OCI-LY7 (cell line): ENCODE data around the gene FGF18. TPM values are rescaled to one million over a fixed set of nuclear protein-coding genes. Genes with fewer than 3 reads are reported as not detected.

Source experiments
- BruUV-seq: library from RNA; stranded (reverse); fragments of 400-500 nt; replicated peaks from 2 replicates; lab custom pipeline; 2021; lab: Mats Ljungman, UMichigan
- CTCF ChIA-PET: fragments of 300-600 bp; sonication (Branson Sonifier 250); formaldehyde crosslinking; loops from one replicate; lab custom pipeline; 2022; ENCODE audit warnings: antibody characterized with exemption; ENCODE audit not compliant: unreplicated experiment; lab: Charles Lee
- POLR2A ChIA-PET: fragments of 300-600 bp; sonication (Branson Sonifier 250); formaldehyde crosslinking; loops from one replicate; lab custom pipeline; 2022; ENCODE audit warnings: antibody characterized with exemption; lab: Charles Lee
- DNase-seq: peaks from one replicate; pipeline ENCODE4 v3.0.0-alpha.2; 2015; ENCODE audit warnings: low spot score
- H2AFZ ChIP-seq: fragments of 200-600 bp; sonication (generic), shearing (Covaris generic); 2 replicates; pipeline ENCODE4 v1.6.1; 2014; ENCODE audit warnings: mild to moderate bottlenecking, antibody characterized with exemption, low read length, moderate library complexity
- H3K27ac ChIP-seq: fragments of 200-600 bp; sonication (generic); 2 replicates; pipeline ENCODE4 v1.5.1; 2014; ENCODE audit warnings: mixed run types, low read depth, mild to moderate bottlenecking, moderate library complexity, low read length, inconsistent platforms; ENCODE audit not compliant: poor library complexity, severe bottlenecking
- H3K36me3 ChIP-seq: fragments of 200-600 bp; sonication (generic); 2 replicates; pipeline ENCODE4 v1.6.1; 2014; ENCODE audit warnings: mild to moderate bottlenecking, antibody characterized with exemption, low read length, moderate library complexity, mixed read lengths; ENCODE audit not compliant: insufficient read depth
- H3K4me1 ChIP-seq: fragments of 200-600 bp; sonication (generic); 2 replicates; pipeline ENCODE4 v1.5.1; 2014; ENCODE audit warnings: mild to moderate bottlenecking, low read length; ENCODE audit not compliant: insufficient read depth, poor library complexity, severe bottlenecking
- H3K4me2 ChIP-seq: fragments of 200-600 bp; sonication (generic); 2 replicates; pipeline ENCODE4 v1.6.1; 2014; ENCODE audit warnings: mild to moderate bottlenecking, low read length
- H3K4me3 ChIP-seq: fragments of 200-600 bp; sonication (generic); 2 replicates; pipeline ENCODE4 v1.5.1; 2014; ENCODE audit warnings: mild to moderate bottlenecking, low read depth, low read length; ENCODE audit not compliant: poor library complexity, severe bottlenecking
- H3K79me2 ChIP-seq: fragments of 200-600 bp; sonication (generic); 2 replicates; pipeline ENCODE4 v1.6.1; 2016; ENCODE audit warnings: low read depth, mild to moderate bottlenecking, low read length, moderate library complexity, mixed read lengths; ENCODE audit not compliant: insufficient read depth
- H3K9me2 ChIP-seq: fragments of 200-600 bp; sonication (generic); 2 replicates; pipeline ENCODE4 v1.6.1; 2016; ENCODE audit warnings: mild to moderate bottlenecking, low read length, mixed read lengths; ENCODE audit not compliant: insufficient read depth
- H3K9me3 ChIP-seq: fragments of 200-600 bp; sonication (generic); 2 replicates; pipeline ENCODE4 v1.6.1; 2014; ENCODE audit warnings: mild to moderate bottlenecking, mixed run types, low read length, mixed read lengths
- H4K20me1 ChIP-seq: fragments of 200-600 bp; sonication (generic); 2 replicates; pipeline ENCODE4 v1.6.1; 2014; ENCODE audit warnings: mild to moderate bottlenecking, antibody characterized with exemption, low read length, moderate library complexity, mixed read lengths; ENCODE audit not compliant: insufficient read depth
- CTCF ChIP-seq: fragments of 200-600 bp; sonication (generic); conservative IDR thresholded peaks from 2 replicates; pipeline ENCODE4 v1.5.1; 2014; ENCODE audit warnings: mild to moderate bottlenecking, antibody characterized with exemption, low read length, moderate library complexity, mixed read lengths
- EZH2phosphoT487 ChIP-seq: fragments of 200-600 bp; sonication (generic); IDR thresholded peaks from 2 replicates; pipeline ENCODE4 v1.6.1; 2018; ENCODE audit warnings: low read depth, borderline replicate concordance, mild to moderate bottlenecking, mixed run types, antibody characterized with exemption, low read length, moderate library complexity, mixed read lengths
- intact Hi-C: fragments of 100-400 bp; cut with micrococcal nuclease; formaldehyde crosslinking; loops from one replicate; pipeline ENCODE4 v1.10.0; 2022; ENCODE audit not compliant: unreplicated experiment
- total RNA-seq, 2 experiments: library from RNA; depleted of rRNA in 1 of 2; stranded (reverse); fragments of >200 nt in 1 of 2; shearing (Covaris generic) in 1 of 2; gene quantifications; 2 replicates each; pipeline ENCODE4 v1.2.3, GENCODE V29; 2014 to 2022

FGF18 gene
- total RNA-seq, 2 experiments from 2014 or later, result 0.16 TPM; not detected in 1

- Histone ChIP-seq H3K9me2 (no peaks in the 10 kb centered on the region), H3K9me3 (no peaks in the 10 kb centered on the region), H3K4me3 (no peak overlapping the region), H3K79me2 (no peaks in the 10 kb centered on the region), H3K4me1 (no peaks in the 10 kb centered on the region), H2AFZ (no peak overlapping the region), H3K36me3 (no peaks in the 10 kb centered on the region), H4K20me1 (no peaks in the 10 kb centered on the region), H3K4me2 (no peak overlapping the region), H3K27ac (no peak overlapping the region)
- intact Hi-C loops, result no loop called here
- CTCF ChIA-PET, result no interaction called here
- POLR2A ChIA-PET, result no interaction called here
- DNase-seq, result no peak
- TF ChIP-seq CTCF (no peak), EZH2phosphoT487 (no peak)
- BruUV-seq, result no TSS peak
Measured at GRCh38 chr5:171467107-171467506, 47.7 kb downstream of the FGF18 start.

- no peaks in the 10 kb centered on the region for H3K4me1 ChIP-seq
- H3K79me2 ChIP-seq, result no peaks in the 10 kb centered on the region
- no peaks in the 10 kb centered on the region for H3K9me2 ChIP-seq
- H3K27ac ChIP-seq, result no peak overlapping the region
- H3K4me2 ChIP-seq, result no peak overlapping the region
- H3K36me3 ChIP-seq, result no peaks in the 10 kb centered on the region
- POLR2A ChIA-PET, result no interaction called here
- H3K9me3 ChIP-seq, result no peaks in the 10 kb centered on the region
- no peak for TF ChIP-seq CTCF
- no peak for TF ChIP-seq EZH2phosphoT487
- no peaks in the 10 kb centered on the region for H4K20me1 ChIP-seq
- CTCF ChIA-PET, result no interaction called here
- no peak overlapping the region for H3K4me3 ChIP-seq
- DNase-seq, result no peak
- H2AFZ ChIP-seq, result no peak overlapping the region
- intact Hi-C loops, result no loop called here
- BruUV-seq, result no TSS peak
Measured at GRCh38 chr5:171469326-171469725, 49.9 kb downstream of the FGF18 start.

- POLR2A ChIA-PET, result no interaction called here
- no peaks in the 10 kb centered on the region for H3K9me3 ChIP-seq
- no peaks in the 10 kb centered on the region for H3K9me2 ChIP-seq
- no peak overlapping the region for H3K4me3 ChIP-seq
- no peak for TF ChIP-seq EZH2phosphoT487
- TF ChIP-seq CTCF, result no peak
- H2AFZ ChIP-seq, result no peak overlapping the region
- BruUV-seq, result no TSS peak
- DNase-seq, result no peak
- no peak overlapping the region for H3K4me2 ChIP-seq
- no peak overlapping the region for H3K27ac ChIP-seq
- H3K79me2 ChIP-seq, result no peaks in the 10 kb centered on the region
- intact Hi-C loops, result no loop called here
- H3K36me3 ChIP-seq, result no peaks in the 10 kb centered on the region
- no peaks in the 10 kb centered on the region for H4K20me1 ChIP-seq
- CTCF ChIA-PET, result no interaction called here
- H3K4me1 ChIP-seq, result no peaks in the 10 kb centered on the region
Measured at GRCh38 chr5:171470420-171470819, 51.0 kb downstream of the FGF18 start.
